Psoas muscle (tissue), 8 donors: ENCODE data around the gene MRPL23. TPM values are rescaled to one million over a fixed set of nuclear protein-coding genes. Genes with fewer than 3 reads are reported as not detected.

Experiments used
- ATAC-seq, 4 donors: fragments of 200-7000 bp; cut with Tn5 transposase; one replicate each; pipeline ENCODE4 v1.9.1; 2020; ENCODE audit warnings: moderate library complexity in 3 of 4, mild to moderate bottlenecking in 2 of 4
- DNase-seq, 2 donors: peaks; one replicate each; pipeline ENCODE4 v3.0.0-alpha.2; 2020
- H3K27ac ChIP-seq: fragments of 200-600 bp; one replicate; pipeline ENCODE4 v1.8.0; 2022
- H3K27me3 ChIP-seq, 3 donors: fragments of 200-600 bp in 1 of 3; one replicate each; pipeline versions ENCODE4 v1.6.1 to v1.8.0; 2013 to 2022; ENCODE audit warnings: low read length in 2 of 3, mild to moderate bottlenecking in 2 of 3, moderate library complexity in 1 of 3; ENCODE audit not compliant: insufficient read depth in 3 of 3
- H3K36me3 ChIP-seq, 2 donors: fragments of 200-600 bp in 1 of 2; one replicate each; pipeline versions ENCODE4 v1.6.1 to v1.8.0; 2013 to 2022; ENCODE audit warnings: low read depth in 1 of 2, mild to moderate bottlenecking in 1 of 2, moderate library complexity in 1 of 2; ENCODE audit not compliant: insufficient read depth in 1 of 2
- H3K4me1 ChIP-seq: fragments of 200-600 bp; one replicate; pipeline ENCODE4 v1.8.0; 2022
- H3K4me3 ChIP-seq: fragments of 200-600 bp; one replicate; pipeline ENCODE4 v1.8.0; 2022; ENCODE audit warnings: mild to moderate bottlenecking
- H3K9me3 ChIP-seq: fragments of 200-600 bp; one replicate; pipeline ENCODE4 v1.8.0; 2022
- CTCF ChIP-seq: fragments of 200-600 bp; IDR thresholded peaks from one replicate; pipeline ENCODE4 v1.8.0; 2022; ENCODE audit warnings: antibody characterized with exemption
- WGBS, 3 donors: extraction: QIAGEN DNeasy Blood & Tissue Kit; methylation state at CpG; one replicate each; pipeline versions ENCODE4 v1.1.6 to v1.1.7; 2013; 5-methylcytosine and 5-hydroxymethylcytosine counted together
- intact Hi-C, 2 donors: fragments of 100-400 bp; cut with DNase I; formaldehyde crosslinking; loops; one replicate each; pipeline versions ENCODE4 v1.11.0 to v1.14.2; 2022
- long read RNA-seq, 2 donors: library from polyadenylated mRNA; unstranded; transcript quantifications; one replicate each; pipeline ENCODE4 v2.0.0, GENCODE V29; 2021
- polyA plus RNA-seq, 3 donors: library from polyadenylated mRNA; stranded (reverse); fragments of 200-250 nt; gene quantifications; one replicate each; pipeline ENCODE4 v1.2.3, GENCODE V29; 2013
- total RNA-seq, 4 donors: library from RNA; stranded (reverse); fragmentation: NEBNext Ultra II Directional in 2 of 4; extraction: Animal tissue kit (Norgen Biotek cat#: 25700) in 2 of 4; gene quantifications; one replicate each; pipeline versions ENCODE4 v1.2.1 to v1.2.4, GENCODE V29; 2021 to 2023
- donor health status: healthy with polysubstance abuse.
- donor health status: DM: no; HTN: no; CAD: no; lungs with moderate emphysema.
- donor health status: Bipolar disorder and iron deficiency.
- donor health status: healthy.
- donor health status: DM: yes; HTN: yes; CAD: no.
- donor health status: DM: no; HTN: no; CAD: no.
- donor health status: DM: no; HTN: no; CAD: no.
- donor health status: DM: yes; HTN: yes; CAD: no.

Gene MRPL23
- total RNA-seq (10 to 100 TPM; 46.3 to 91.8 (median 66.9) TPM), polyA plus RNA-seq (100 to 1,000 TPM in 2 of 3 donors, 10 to 100 TPM in 1; 75.4 to 163 (median 130) TPM)
- long read RNA-seq, donor 1, transcript MRPL23-205 (5 exons, 736 nt): major isoform, 36 of 45 reads
- long read RNA-seq, donor 1, partial matches to known transcripts: 3 of 45 reads
- long read RNA-seq, donor 1, other reads (novel, unspliced or antisense): 6 of 45 reads
- long read RNA-seq, donor 2, transcript MRPL23-205 (5 exons, 736 nt): major isoform, 60 of 95 reads
- long read RNA-seq, donor 2, partial matches to known transcripts: 4 of 95 reads
- long read RNA-seq, donor 2, other reads (novel, unspliced or antisense): 31 of 95 reads

- DNase-seq (peak; percentile 14 to 17), ATAC-seq (peak; percentile 62 to 72 (median 70))
- intact Hi-C loops: loop anchor here in 1 of 2 donors (10.0 kb wide), 1 partner anchor 52 kb away; the partner anchor contains the start of gene PRR33
- no peaks in the 10 kb centered on the region for H3K4me1 ChIP-seq
- H3K27ac ChIP-seq: no peak within 1 kb of the TSS
- no peaks in the 10 kb centered on the region for H3K9me3 ChIP-seq
- no peak for TF ChIP-seq CTCF
- whole genome bisulfite sequencing, 3 donors: no CpG with 5 or more reads among the region's 85 CpGs
- no peaks in the 10 kb centered on the region for H3K36me3 ChIP-seq
- H3K4me3 ChIP-seq: no peak within 1 kb of the TSS
- no peaks in the 10 kb centered on the region for H3K27me3 ChIP-seq
Observed at GRCh38 chr11:1946812-1947484, at the start of gene MRPL23. Gene MRPL23 (plus strand): TSS chr11:1947332. CDS start chr11:1947363, 31 bp downstream.

GRCh38 chr11:1899090-1899489, 48.0 kb upstream of the MRPL23 start:
- Histone ChIP-seq H3K36me3 (no peaks in the 10 kb centered on the region), H3K4me3 (no peak overlapping the region), H3K27ac (no peak overlapping the region), H3K4me1 (no peaks in the 10 kb centered on the region), H3K27me3 (no peaks in the 10 kb centered on the region), H3K9me3 (no peaks in the 10 kb centered on the region)
- 93 to 95% (median 95%) methylated on average over 4 of the region's 4 CpGs for WGBS, 3 donors
- intact Hi-C loops: loop anchor here in 1 of 2 donors (10.0 kb wide), 1 partner anchor 46 kb away; the partner anchor contains the start of gene MRPL23
- no peak for ATAC-seq
- TF ChIP-seq CTCF: no peak
- DNase-seq: no peak

GRCh38 chr11:1899686-1900085, 47.4 kb upstream of the MRPL23 start:
- Histone ChIP-seq H3K36me3 (no peaks in the 10 kb centered on the region), H3K27ac (no peak overlapping the region), H3K4me1 (no peaks in the 10 kb centered on the region), H3K27me3 (no peaks in the 10 kb centered on the region), H3K4me3 (no peak overlapping the region), H3K9me3 (no peaks in the 10 kb centered on the region)
- 70 to 77% (median 75%) methylated on average over 5 of the region's 5 CpGs for WGBS, 3 donors
- TF ChIP-seq CTCF: no peak
- ATAC-seq (no peak), DNase-seq (no peak)
- intact Hi-C loops: loop anchor here in 1 of 2 donors (10.0 kb wide), 1 partner anchor 45 kb away; the partner anchor contains the start of gene MRPL23

GRCh38 chr11:1906181-1906580, 41.0 kb upstream of the MRPL23 start:
- no peak for DNase-seq
- Histone ChIP-seq H3K4me1 (peaks cover 2% of the 10 kb centered on the region), H3K27ac (peak overlapping the region; percentile 74), H3K4me3 (no peak overlapping the region), H3K9me3 (no peaks in the 10 kb centered on the region), H3K36me3 (no peaks in the 10 kb centered on the region), H3K27me3 (no peaks in the 10 kb centered on the region)
- WGBS, 3 donors: 55 to 58% (median 55%) methylated on average over 5 of the region's 5 CpGs
- intact Hi-C loops: no loop called here
- no peak for TF ChIP-seq CTCF
- ATAC-seq: no peak
